OCI-LY1 (cell line): Measurements from ENCODE around the gene NABP2.

Experiments used
- H2AFZ ChIP-seq: fragments of 200-600 bp; sonication (generic), shearing (Covaris generic); 2 replicates; pipeline ENCODE4 v1.6.0; 2014; ENCODE audit warnings: antibody characterized with exemption, mild to moderate bottlenecking, low read length
- H3F3A ChIP-seq: fragments of 200-600 bp; sonication (generic), shearing (Covaris generic); 2 replicates; pipeline ENCODE4 v1.6.0; 2014; ENCODE audit warnings: mild to moderate bottlenecking, antibody characterized with exemption, low read length, moderate library complexity; ENCODE audit not compliant: insufficient read depth
- H3K27ac ChIP-seq: fragments of 200-600 bp; sonication (generic); 2 replicates; pipeline ENCODE4 v1.5.1; 2014; ENCODE audit warnings: low read length, mixed run types, mild to moderate bottlenecking, low read depth; ENCODE audit not compliant: poor library complexity, severe bottlenecking
- H3K27me3 ChIP-seq: fragments of 200-600 bp; sonication (generic); 2 replicates; pipeline ENCODE4 v1.6.0; 2014; ENCODE audit warnings: antibody characterized with exemption, mild to moderate bottlenecking, low read length, moderate library complexity; ENCODE audit not compliant: insufficient read depth
- H3K36me3 ChIP-seq: fragments of 200-600 bp; sonication (generic); 2 replicates; pipeline ENCODE4 v1.6.1; 2014; ENCODE audit warnings: mild to moderate bottlenecking, antibody characterized with exemption, low read length, moderate library complexity, mixed read lengths; ENCODE audit not compliant: insufficient read depth
- H3K4me1 ChIP-seq: fragments of 200-600 bp; sonication (generic); 2 replicates; pipeline ENCODE4 v1.5.1; 2014; ENCODE audit warnings: mild to moderate bottlenecking, low read length, moderate library complexity; ENCODE audit not compliant: insufficient read depth, severe bottlenecking
- H3K4me2 ChIP-seq: fragments of 200-600 bp; sonication (generic), shearing (Covaris generic); 2 replicates; pipeline ENCODE4 v1.6.1; 2014; ENCODE audit warnings: low read length
- H3K4me3 ChIP-seq: fragments of 200-600 bp; sonication (generic); 2 replicates; pipeline ENCODE4 v1.5.1; 2014; ENCODE audit warnings: low read length, low read depth, mild to moderate bottlenecking, mixed read lengths; ENCODE audit not compliant: poor library complexity, severe bottlenecking
- H3K79me2 ChIP-seq: fragments of 200-600 bp; shearing (Covaris generic); 2 replicates; pipeline ENCODE4 v1.6.1; 2016; ENCODE audit warnings: mixed run types, low read length, mixed read lengths; ENCODE audit not compliant: insufficient read depth
- H3K9ac ChIP-seq: fragments of 200-600 bp; sonication (generic), shearing (Covaris generic); 2 replicates; pipeline ENCODE4 v1.6.1; 2014; ENCODE audit warnings: mild to moderate bottlenecking, low read length, mixed read lengths
- H3K9me2 ChIP-seq: fragments of 200-600 bp; sonication (generic), shearing (Covaris generic); 2 replicates; pipeline ENCODE4 v1.6.1; 2014; ENCODE audit warnings: low read depth, mild to moderate bottlenecking, low read length, mixed read lengths
- H3K9me3 ChIP-seq: fragments of 200-600 bp; shearing (Covaris generic); 2 replicates; pipeline ENCODE4 v1.6.1; 2014; ENCODE audit warnings: low read length, mixed read lengths
- H4K20me1 ChIP-seq: fragments of 200-600 bp; sonication (generic), shearing (Covaris generic); 2 replicates; pipeline ENCODE4 v1.6.0; 2016; ENCODE audit warnings: mild to moderate bottlenecking, low read length; ENCODE audit not compliant: insufficient read depth
- CTCF ChIP-seq: fragments of 200-600 bp; sonication (generic), shearing (Covaris generic); IDR thresholded peaks from 2 replicates; pipeline ENCODE4 v1.5.1; 2017; ENCODE audit warnings: mild to moderate bottlenecking, antibody characterized with exemption, low read length, moderate library complexity, mixed read lengths
- EZH2 ChIP-seq: fragments of 200-600 bp; sonication (generic), shearing (Covaris generic); IDR thresholded peaks from 2 replicates; pipeline ENCODE4 v1.8.0; 2017; ENCODE audit warnings: borderline replicate concordance, mixed run types, mild to moderate bottlenecking, antibody characterized with exemption, low read length, moderate library complexity, mixed read lengths

NABP2 gene

GRCh38 chr12:56237552-56237951, 13.4 kb downstream of the NABP2 start:
- TF ChIP-seq CTCF (no peak), EZH2 (no peak)
- Histone ChIP-seq H2AFZ (no peak overlapping the region), H3K4me1 (peaks cover 3% of the 10 kb centered on the region), H4K20me1 (no peaks in the 10 kb centered on the region), H3K79me2 (no peaks in the 10 kb centered on the region), H3K27me3 (no peaks in the 10 kb centered on the region), H3K27ac (no peak overlapping the region), H3K4me3 (no peak overlapping the region), H3F3A (no peaks in the 10 kb centered on the region), H3K9me3 (no peaks in the 10 kb centered on the region), H3K4me2 (no peak overlapping the region), H3K9me2 (no peaks in the 10 kb centered on the region), H3K9ac (no peak overlapping the region), H3K36me3 (peaks cover 30% of the 10 kb centered on the region)

DNA sequence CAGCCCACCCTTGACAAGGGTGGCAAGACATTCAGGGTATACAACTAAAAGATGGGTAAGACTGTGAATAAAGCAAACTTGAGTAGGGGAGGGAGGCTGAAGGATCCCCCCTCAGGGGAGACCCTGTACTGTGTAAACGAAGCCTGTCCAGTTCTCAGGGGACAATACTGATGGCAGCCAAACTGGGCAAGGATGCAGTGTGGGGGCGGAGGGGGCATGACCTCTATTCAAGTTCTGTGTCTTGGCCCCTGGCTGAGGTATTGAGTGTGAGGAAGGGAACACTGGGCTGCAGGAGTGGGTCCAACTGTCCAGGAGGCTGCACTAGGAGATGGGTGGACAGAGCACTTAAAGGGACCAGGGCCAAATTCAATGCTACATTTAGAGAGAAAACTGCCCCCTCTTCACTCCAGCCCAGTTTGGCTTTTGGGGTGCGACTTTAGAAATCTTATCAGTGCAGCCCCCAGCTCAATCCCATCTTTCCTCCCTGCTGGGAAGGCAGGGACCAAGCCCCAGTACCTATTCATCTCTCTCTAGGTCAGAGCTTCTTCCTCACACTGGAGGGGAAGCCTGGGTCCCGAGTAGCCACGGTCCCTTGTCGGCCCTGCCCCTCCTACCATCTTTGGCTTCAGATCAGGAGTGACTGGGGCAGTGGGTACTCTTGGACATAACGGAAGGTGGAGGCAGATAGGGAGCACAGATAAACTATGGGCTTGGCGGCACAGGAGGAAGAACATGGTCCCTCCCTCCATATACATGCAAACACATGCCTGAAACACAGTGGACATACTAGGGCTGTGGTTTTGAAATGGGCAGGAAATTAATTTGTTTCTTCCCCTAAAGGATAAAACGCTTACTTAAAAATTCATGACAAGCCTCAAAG, 17.5 kb downstream of the NABP2 start:
- Histone ChIP-seq H3K4me3 (no peak overlapping the region), H3K4me2 (no peak overlapping the region), H4K20me1 (no peaks in the 10 kb centered on the region), H3F3A (no peaks in the 10 kb centered on the region), H3K79me2 (no peaks in the 10 kb centered on the region), H3K36me3 (peaks cover 68% of the 10 kb centered on the region), H3K9me2 (no peaks in the 10 kb centered on the region), H3K9ac (no peak overlapping the region), H3K4me1 (peaks cover 6% of the 10 kb centered on the region), H3K9me3 (no peaks in the 10 kb centered on the region), H3K27me3 (no peaks in the 10 kb centered on the region), H2AFZ (no peak overlapping the region), H3K27ac (no peak overlapping the region)
- TF ChIP-seq CTCF (no peak), EZH2 (no peak)

DNA sequence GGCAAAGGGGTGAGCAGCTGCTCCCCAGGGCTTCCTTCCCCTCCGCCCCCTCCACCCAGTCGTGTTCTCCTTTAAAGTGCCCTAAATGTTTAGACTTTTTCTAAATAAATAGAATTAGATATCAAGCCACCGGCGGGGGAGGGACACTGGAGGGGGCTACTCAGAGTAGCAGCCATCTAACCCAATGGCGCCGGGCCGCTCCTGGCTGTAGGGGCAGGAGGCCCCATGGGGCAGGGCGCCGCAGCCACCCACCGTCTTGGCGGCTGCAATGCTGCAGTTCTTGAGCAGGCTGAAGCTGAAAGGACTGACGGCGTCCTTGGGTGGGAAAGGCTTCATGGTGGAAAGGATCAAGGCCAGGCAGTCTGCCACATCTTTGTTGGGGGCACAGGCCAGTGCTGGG, 18.8 kb downstream of the NABP2 start:
- Histone ChIP-seq H3K9me3 (no peaks in the 10 kb centered on the region), H3K4me1 (peaks cover 6% of the 10 kb centered on the region), H2AFZ (no peak overlapping the region), H3K4me2 (no peak overlapping the region), H3F3A (no peaks in the 10 kb centered on the region), H3K4me3 (no peak overlapping the region), H3K9ac (no peak overlapping the region), H3K27me3 (no peaks in the 10 kb centered on the region), H3K9me2 (no peaks in the 10 kb centered on the region), H3K27ac (no peak overlapping the region), H4K20me1 (no peaks in the 10 kb centered on the region), H3K79me2 (no peaks in the 10 kb centered on the region), H3K36me3 (peaks cover 80% of the 10 kb centered on the region)
- TF ChIP-seq EZH2 (no peak), CTCF (no peak)
